GM19468 (cell line): ENCODE measurements around the gene STX3.
A peak's percentile ranks its signal among the peaks of the same experiment; 100 is the strongest.
"Not testable (repeated sequence)": the region's sequence is repeated elsewhere in the genome, so short reads cannot be mapped to it uniquely, and the experiment has no call there.

Source experiments
- ATAC-seq: cut with Tn5 transposase; IDR thresholded peaks from one replicate; pipeline ENCODE4 v1.9.1; 2021; ENCODE audit warnings: mild to moderate bottlenecking, moderate library complexity, moderate number of reproducible peaks; ENCODE audit not compliant: unreplicated experiment; ENCODE audit errors: extremely low read depth

STX3 gene

GRCh38 chr11:59756845-59757244, 1.7 kb downstream of the STX3 start:
- peak; percentile 23 for ATAC-seq

DNA sequence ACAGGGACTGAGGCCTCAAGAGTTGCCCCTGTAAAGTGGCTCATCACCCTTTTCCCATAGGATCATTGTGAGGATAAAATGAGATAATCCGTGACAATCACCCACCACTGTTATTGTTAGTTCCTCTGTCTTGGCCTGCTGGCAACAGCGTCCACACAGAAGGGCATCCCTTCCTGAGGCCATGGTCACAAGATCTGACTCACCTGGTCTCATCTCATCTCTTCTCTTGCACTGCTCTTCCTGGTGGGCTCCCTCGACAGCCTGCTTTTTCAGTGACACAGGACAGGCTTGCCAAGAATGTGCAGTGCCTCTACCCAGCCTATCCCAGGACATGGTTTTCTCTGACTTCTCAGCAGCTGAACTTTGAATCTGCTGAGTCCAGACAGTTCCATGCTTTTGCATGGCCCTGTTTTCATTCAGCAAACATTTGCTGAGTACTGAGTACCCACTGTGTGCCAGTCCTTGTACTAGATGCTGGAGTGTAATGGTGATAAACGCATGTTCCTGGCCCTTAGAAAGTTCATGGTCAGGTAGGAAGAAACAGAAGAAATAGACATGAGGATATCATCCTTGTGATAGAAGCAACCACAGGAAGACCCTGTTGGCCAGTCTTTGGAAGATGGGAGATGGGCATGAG, 3.3 kb downstream of the STX3 start:
- no peak for ATAC-seq

GRCh38 chr11:59759900-59760299, 4.7 kb downstream of the STX3 start:
- ATAC-seq, result no peak

DNA sequence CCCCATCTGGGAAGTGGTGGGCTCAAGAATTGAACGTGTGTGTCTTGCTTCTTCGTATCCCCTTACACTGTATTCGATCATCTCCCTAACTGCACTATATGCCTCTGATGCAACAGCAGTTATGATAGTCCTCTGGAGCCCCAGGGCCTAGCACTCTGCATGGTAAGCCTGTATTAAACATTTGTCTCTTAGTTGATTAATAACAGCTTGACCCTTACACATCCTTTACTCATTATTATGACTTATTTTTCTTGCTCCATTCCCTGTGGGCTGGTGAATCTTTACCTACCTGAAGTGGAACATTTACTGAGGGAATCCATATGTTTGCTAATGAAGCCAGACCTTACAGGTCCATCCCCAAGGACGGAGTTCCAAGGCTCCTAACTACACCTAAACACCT, 5.6 kb downstream of the STX3 start:
- no peak for ATAC-seq

DNA sequence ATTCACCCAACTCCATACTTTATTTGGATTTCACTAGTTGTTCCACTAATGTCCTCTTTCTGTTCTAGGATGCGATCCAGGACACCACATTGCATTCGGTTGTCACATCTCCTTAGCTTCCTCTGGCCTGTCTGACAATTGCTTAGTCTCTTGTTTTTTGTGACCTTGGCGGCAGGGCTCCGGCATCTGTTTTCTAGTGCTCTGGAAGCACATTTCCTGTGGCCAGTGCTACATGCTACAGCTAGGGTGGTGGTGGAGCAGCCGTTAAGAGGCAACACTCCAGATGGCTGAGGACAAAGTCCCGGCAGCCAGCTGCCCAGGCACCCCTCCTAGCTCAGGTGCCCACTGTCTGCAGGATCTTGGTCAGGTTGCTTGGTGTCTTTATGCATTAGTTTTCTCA, 6.8 kb downstream of the STX3 start:
- no peak for ATAC-seq

DNA sequence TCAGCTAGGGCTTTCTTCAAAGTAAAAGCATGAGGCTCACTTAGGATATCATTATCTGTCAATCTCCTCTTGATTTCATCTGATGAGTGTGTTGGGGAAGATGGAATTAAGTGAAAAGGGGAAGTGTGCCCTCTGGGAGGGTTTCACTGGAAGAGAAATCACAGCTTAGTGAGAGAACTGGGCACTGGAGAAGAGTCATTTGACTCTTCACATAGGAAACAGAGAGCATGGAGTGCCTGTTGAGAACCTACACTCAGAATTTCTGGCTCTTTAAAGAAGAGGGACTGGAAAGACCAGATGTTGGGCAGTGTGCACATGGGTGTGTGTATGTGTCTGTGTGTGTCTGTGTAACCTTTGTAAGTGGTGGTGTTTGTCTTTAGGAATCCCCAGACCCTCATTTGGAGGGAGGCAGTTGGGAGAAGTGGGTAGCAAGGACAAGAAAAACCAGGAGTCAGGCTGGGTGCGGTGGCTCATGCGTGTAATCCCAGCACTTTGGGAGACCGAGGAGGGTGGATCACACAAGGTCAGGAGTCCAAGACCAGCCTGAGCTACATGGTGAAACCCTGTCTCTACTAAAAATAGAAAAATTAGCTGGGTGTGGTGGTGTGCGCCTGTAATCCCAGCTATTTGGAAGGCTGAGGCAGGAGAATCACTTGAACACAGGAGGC, 10.0 kb downstream of the STX3 start:
- ATAC-seq, result no peak

DNA sequence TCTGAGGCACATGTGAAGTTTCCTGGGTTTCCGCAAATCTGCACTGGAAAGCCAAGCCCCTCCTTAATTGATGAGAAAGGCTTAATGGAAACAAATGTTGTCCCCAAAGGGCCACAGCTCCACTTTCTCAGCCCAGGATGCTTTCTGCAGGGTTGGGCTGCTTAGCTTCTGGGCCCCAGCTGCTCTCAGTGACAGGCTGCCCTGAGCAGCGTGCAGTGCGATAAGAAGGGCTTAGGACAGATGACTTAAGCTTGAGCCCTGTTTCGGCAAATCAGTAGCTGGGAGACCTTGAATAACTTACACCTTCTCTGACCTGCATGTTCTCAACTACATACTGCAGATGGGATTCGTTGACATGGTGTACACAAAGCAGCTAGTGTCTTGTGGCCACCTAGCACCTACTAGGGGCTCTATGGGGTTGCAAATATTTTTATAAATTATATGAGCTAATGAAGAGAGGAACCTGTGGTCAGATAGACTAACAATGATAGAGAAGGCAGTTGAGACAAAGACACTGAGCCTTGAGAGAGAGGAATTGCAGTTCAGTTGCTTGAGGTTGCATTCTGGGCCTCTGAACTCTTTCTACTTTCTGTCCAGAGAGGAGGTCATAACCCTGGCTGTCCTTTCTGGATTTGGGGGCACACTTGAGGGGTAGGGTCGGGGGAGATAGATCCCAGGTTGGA, 11.5 kb downstream of the STX3 start:
- ATAC-seq, result no peak

- ATAC-seq, result no peak
Measured at GRCh38 chr11:59767225-59767611, 12.0 kb downstream of the STX3 start.

DNA sequence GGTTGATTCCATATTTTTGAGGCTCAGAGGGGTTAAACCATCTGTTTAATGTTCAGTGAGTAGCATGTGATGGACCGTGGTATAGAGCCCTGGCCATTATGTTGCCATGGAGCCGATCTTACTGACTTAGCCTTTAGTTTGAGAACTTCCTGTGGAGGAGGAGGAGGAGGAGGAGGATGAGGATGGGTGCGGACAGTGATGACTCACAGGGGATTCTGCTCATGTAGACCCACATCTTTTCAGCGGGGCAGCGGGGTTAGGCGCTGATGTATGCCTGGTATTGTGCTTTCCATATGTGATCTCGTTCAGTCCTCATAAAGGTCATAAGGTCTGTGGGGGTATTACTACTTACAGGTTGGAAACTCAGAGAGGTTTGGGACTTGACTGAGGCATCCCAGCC, 13.9 kb downstream of the STX3 start:
- no peak for ATAC-seq

GRCh38 chr11:59769828-59770227, 14.7 kb downstream of the STX3 start:
- ATAC-seq, result no peak

- ATAC-seq, result no peak
Measured at GRCh38 chr11:59770319-59770718, 15.1 kb downstream of the STX3 start.

DNA sequence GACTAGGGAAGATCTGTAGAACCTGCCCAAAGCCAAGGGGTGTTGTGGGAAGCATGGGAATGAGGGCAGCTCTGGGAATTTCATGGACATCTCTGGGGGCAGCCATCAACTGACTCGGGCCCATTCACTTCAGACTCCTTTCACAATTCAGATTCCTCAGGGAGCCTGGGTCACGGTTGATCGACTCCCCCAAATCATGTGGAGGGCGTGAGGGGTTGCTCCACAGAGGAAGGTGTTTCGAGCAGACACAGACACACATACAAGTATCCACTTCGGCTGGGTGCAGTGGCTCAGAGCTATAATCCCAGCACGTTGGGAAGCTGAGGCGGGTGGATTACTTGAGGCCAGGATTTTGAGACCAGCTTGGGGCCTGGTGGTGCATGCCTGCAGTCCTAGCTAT, 15.7 kb downstream of the STX3 start:
- ATAC-seq, result no peak

DNA sequence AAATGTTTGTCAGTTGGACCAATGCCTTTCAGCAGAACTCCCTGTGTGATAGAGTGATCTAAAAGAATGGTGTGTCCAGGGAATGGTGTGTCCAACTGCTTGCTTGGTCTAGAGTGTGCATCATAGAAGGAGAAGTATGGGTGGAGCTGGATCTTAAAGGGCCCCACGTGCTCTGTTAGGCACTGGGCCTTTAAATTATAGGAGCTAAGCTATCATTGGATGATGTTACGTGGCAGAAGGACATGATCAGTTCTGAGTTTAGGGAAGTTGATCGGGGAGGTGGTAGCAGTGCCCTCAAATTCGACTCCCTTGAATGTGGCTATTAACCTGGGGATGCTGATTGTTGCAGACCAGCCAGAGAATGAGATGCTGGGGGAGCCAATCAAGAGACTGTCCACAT, 16.4 kb downstream of the STX3 start:
- no peak for ATAC-seq

DNA sequence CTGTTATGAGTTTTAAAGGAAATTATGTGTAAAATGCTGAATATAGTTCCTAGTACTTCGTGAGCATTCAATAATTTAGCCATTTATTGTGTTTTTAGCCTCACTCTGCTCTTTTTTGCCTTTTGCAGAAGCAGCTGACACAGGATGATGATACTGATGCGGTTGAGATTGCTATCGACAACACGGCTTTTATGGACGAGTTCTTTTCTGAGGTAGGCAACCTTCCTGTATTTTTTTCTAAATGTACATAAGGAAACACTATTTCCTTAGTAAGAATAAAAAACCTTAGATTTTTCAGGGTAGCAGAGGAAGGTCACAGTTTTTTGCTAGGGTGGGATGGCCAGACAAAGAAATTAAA, 17.9 kb downstream of the STX3 start:
- ATAC-seq, result no peak

DNA sequence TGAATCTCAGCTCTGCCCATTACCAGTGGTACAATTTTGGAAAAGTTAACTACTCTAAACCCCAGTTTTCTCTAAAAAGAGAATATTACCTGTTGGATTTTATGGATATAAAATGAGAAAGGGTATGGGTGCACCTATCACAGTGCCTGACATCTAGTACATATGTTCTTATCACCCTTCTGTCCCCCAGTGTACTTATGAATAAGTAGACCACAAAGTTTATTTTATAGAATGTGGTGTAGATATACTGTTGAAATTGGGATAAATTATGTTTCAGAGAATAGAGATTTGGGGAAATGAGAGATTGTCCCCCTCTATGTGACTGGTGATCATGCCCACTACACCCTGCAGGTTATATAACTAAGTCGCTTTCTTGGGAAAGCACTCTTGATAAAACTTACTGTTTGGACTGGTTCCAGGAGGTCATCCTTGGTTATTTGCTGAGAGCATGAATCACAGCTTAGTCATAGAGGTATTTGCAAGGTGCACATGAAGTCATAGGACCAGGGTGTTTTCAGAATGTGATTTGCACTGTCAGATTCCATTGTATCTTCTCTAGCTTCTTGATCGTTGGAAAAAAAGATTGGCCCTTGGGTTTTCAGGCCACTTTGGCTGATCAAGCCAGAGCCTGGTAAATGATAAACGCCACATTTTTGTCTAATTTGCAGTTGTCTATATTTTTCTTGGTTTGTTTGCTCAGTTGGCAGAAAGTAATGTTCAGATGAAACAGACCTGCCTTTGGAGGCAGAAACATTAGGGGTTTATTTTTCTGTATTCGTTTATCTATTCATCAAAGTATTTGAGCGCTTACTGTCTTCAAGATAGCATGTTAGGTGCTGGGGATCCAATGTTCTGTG, 21.3 kb downstream of the STX3 start:
- no peak for ATAC-seq

DNA sequence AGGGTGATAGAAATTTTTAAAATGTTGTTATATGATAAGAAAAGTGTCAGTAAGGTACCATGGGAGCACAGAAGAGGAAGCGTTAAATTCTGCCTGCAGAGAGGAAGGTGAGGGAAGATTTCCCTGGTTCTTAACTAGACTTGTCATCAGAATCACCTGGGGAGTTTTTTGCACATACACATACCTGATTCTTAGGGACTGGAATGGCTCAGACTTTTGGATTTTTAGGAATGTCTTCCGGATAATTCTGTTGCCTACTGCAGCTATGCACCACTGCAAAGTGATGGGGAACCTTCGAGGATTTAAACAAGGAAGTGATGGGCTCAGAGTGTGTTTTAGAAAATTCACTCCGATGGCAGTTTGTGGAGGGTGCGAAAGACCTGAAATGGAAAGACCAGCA, 21.9 kb downstream of the STX3 start:
- ATAC-seq, result no peak

GRCh38 chr11:59778122-59778521, 22.9 kb downstream of the STX3 start:
- no peak for ATAC-seq

DNA sequence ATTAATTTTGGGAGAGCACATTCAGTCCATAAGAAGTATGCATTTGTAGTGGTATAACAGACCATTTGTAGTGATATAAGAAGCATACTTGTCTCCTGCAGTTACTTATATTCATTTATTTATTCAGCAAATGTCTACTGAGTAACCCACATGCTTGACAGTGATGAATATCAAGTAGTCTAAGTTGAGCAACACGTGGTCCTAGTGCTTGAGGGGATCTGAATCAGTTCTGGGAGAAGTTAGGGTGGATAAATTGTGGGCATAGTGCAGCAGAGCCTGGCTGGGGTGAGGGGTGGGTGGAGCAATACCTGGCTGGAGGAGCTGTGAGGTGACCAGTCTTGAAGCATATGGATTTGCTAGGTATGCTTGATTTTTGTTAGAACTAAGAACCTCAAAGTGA, 24.3 kb downstream of the STX3 start:
- ATAC-seq, result no peak

GRCh38 chr11:59782080-59782479, 26.9 kb downstream of the STX3 start:
- no peak for ATAC-seq

DNA sequence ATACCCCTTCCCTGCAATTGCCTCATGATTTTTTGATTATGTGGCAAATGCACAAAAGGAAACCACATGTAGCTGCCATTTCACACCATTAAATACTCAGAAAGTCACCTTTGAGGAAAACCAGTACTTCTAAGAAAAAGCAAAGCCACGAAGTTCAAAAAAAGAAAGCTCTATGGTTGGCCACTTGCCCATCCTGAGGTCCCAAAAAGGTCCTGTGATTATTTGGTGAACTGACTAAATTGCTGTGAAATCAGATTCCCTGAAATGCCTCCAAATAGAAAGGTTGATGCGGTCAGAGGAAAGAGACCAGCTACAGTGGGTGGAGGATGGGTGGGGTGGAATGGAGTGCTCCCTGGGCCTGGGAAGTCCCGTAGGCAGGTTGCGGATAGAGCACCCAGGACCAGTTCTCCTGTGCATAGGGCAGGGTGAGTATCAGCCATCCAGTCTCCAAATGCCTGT, 28.5 kb downstream of the STX3 start:
- ATAC-seq, result no peak

DNA sequence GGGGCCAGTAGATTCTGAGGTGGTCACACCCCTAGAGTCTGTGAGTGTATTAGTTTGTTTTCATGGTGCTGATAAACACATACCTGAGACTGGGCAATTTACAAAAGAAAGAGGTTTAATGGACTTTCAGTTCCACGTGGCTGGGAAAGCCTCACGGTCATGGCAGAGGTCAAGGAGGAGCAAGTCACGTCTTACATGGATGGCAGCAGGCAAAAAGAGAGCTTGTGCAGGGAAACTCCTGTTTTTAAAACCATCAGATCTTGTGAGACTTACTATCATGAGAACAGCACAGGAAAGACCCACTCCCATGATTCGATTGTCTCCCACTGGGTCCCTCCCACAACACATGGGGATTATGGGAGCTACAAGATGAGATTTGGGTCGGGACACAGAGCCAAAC, 29.3 kb downstream of the STX3 start:
- ATAC-seq, result not testable (repeated sequence)
